Trophoblast cell (in vitro differentiated cells and primary cell): Measurements from ENCODE around the gene ZBTB44.
"Not testable (repeated sequence)": the region's sequence is repeated elsewhere in the genome, so short reads cannot be mapped to it uniquely, and the experiment has no call there.

Experiments
- DNase-seq, 2 donors: peaks; one replicate each; pipeline ENCODE4 v3.0.0-alpha.2; 2016
- H2AFZ ChIP-seq: 2 replicates; pipeline ENCODE4 v1.6.1; 2013; ENCODE audit warnings: low read length, moderate library complexity, mild to moderate bottlenecking; ENCODE audit not compliant: insufficient read depth, poor library complexity
- H2AK5ac ChIP-seq: 2 replicates; pipeline ENCODE4 v1.6.1; 2013; ENCODE audit warnings: mild to moderate bottlenecking, low read length
- H2BK120ac ChIP-seq: 2 replicates; pipeline ENCODE4 v1.6.1; 2013; ENCODE audit warnings: low read length, mild to moderate bottlenecking, moderate library complexity; ENCODE audit not compliant: insufficient read depth, poor library complexity
- H2BK12ac ChIP-seq: 2 replicates; pipeline ENCODE4 v1.6.1; 2013; ENCODE audit warnings: mild to moderate bottlenecking, low read length, moderate library complexity
- H2BK5ac ChIP-seq: 2 replicates; pipeline ENCODE4 v1.6.1; 2013; ENCODE audit warnings: low read length, low read depth, moderate library complexity, mild to moderate bottlenecking; ENCODE audit not compliant: poor library complexity
- H3K14ac ChIP-seq: 2 replicates; pipeline ENCODE4 v1.6.1; 2013; ENCODE audit warnings: mild to moderate bottlenecking, low read length
- H3K18ac ChIP-seq: 2 replicates; pipeline ENCODE4 v1.6.1; 2013; ENCODE audit warnings: mild to moderate bottlenecking, low read length
- H3K23ac ChIP-seq: 2 replicates; pipeline ENCODE4 v1.6.1; 2013; ENCODE audit warnings: low read length
- H3K27ac ChIP-seq: 2 replicates; pipeline ENCODE4 v1.5.1; 2013; ENCODE audit warnings: low read depth, mild to moderate bottlenecking, inconsistent platforms, low read length, moderate library complexity
- H3K27me3 ChIP-seq: 2 replicates; pipeline ENCODE4 v1.6.1; 2013; ENCODE audit warnings: inconsistent platforms, mild to moderate bottlenecking, low read length, moderate library complexity; ENCODE audit not compliant: insufficient read depth
- H3K36me3 ChIP-seq, 2 experiments: 1 replicate in 1 of 2; 2 replicates in 1 of 2; pipeline ENCODE4 v1.6.1; 2013; ENCODE audit warnings: low read length in 2 of 2, mild to moderate bottlenecking in 2 of 2, moderate library complexity in 1 of 2; ENCODE audit not compliant: insufficient read depth in 2 of 2, control insufficient read depth in 1 of 2
- H3K4ac ChIP-seq: 2 replicates; pipeline ENCODE4 v1.6.1; 2013; ENCODE audit warnings: low read depth, mild to moderate bottlenecking, low read length, moderate library complexity
- H3K4me1 ChIP-seq, 2 experiments: 1 replicate in 1 of 2; 2 replicates in 1 of 2; pipeline ENCODE4 v1.6.1; 2013; ENCODE audit warnings: low read length in 2 of 2, mild to moderate bottlenecking in 2 of 2, moderate library complexity in 1 of 2; ENCODE audit not compliant: insufficient read depth in 2 of 2, control insufficient read depth in 1 of 2
- H3K4me2 ChIP-seq: 2 replicates; pipeline ENCODE4 v1.6.1; 2013; ENCODE audit warnings: inconsistent platforms, mild to moderate bottlenecking, low read length, moderate library complexity
- H3K4me3 ChIP-seq: 2 replicates; pipeline ENCODE4 v1.5.1; 2013; ENCODE audit warnings: mild to moderate bottlenecking, low read depth, low read length, inconsistent platforms
- H3K79me1 ChIP-seq: one replicate; pipeline ENCODE4 v1.6.1; 2013; ENCODE audit warnings: low read length
- H3K79me2 ChIP-seq: 2 replicates; pipeline ENCODE4 v1.6.1; 2013; ENCODE audit warnings: low read length, mild to moderate bottlenecking; ENCODE audit not compliant: control insufficient read depth, insufficient read depth, poor library complexity
- H3K9ac ChIP-seq: 2 replicates; pipeline ENCODE4 v1.6.1; 2013; ENCODE audit warnings: mild to moderate bottlenecking, low read length
- H3K9me3 ChIP-seq: 2 replicates; pipeline ENCODE4 v1.6.1; 2013; ENCODE audit warnings: low read depth, mild to moderate bottlenecking, control low read depth, inconsistent platforms, low read length; ENCODE audit not compliant: insufficient read depth
- H4K12ac ChIP-seq: 2 replicates; pipeline ENCODE4 v1.6.1; 2013; ENCODE audit warnings: low read depth, mild to moderate bottlenecking, low read length, moderate library complexity
- H4K8ac ChIP-seq: 2 replicates; pipeline ENCODE4 v1.6.1; 2013; ENCODE audit warnings: low read depth, mild to moderate bottlenecking, low read length, moderate library complexity
- H4K91ac ChIP-seq: one replicate; pipeline ENCODE4 v1.6.1; 2013; ENCODE audit warnings: low read depth, mild to moderate bottlenecking, low read length, moderate library complexity
- WGBS: extraction: QIAGEN DNeasy Blood & Tissue Kit; methylation state at CpG from one replicate; pipeline ENCODE4 v1.1.7; 2013; ENCODE audit warnings: missing lambda C conversion rate; ENCODE audit not compliant: insufficient read length, insufficient coverage; ENCODE audit errors: extremely low coverage; 5-methylcytosine and 5-hydroxymethylcytosine counted together

ZBTB44 gene

GRCh38 chr11:130251763-130252162 is 63.0 kb downstream of the ZBTB44 start:
- not testable (repeated sequence) for H4K91ac ChIP-seq, H3K79me1 ChIP-seq, H3K27ac ChIP-seq, H4K12ac ChIP-seq, DNase-seq, H3K9ac ChIP-seq, H3K4me2 ChIP-seq, H3K79me2 ChIP-seq, H3K4me1 ChIP-seq, H3K36me3 ChIP-seq, H3K23ac ChIP-seq, H2AK5ac ChIP-seq, H3K14ac ChIP-seq, H2BK120ac ChIP-seq, H2AFZ ChIP-seq, H2BK5ac ChIP-seq, H2BK12ac ChIP-seq, H3K18ac ChIP-seq, H3K4ac ChIP-seq, H3K9me3 ChIP-seq, H3K27me3 ChIP-seq, H3K4me3 ChIP-seq, H4K8ac ChIP-seq
- WGBS = no CpG with 5 or more reads among the region's 1 CpG

- not testable (repeated sequence) for H3K4me1 ChIP-seq, H2BK5ac ChIP-seq, H3K9ac ChIP-seq, H3K4me2 ChIP-seq, H2AK5ac ChIP-seq, H2BK120ac ChIP-seq, H3K18ac ChIP-seq, H4K8ac ChIP-seq, DNase-seq, H3K36me3 ChIP-seq, H3K27me3 ChIP-seq, H3K9me3 ChIP-seq, H3K4ac ChIP-seq, H4K91ac ChIP-seq, H3K4me3 ChIP-seq, H3K14ac ChIP-seq, H3K27ac ChIP-seq, H3K79me2 ChIP-seq, H2AFZ ChIP-seq, H2BK12ac ChIP-seq, H3K23ac ChIP-seq, H3K79me1 ChIP-seq, H4K12ac ChIP-seq
- no CpG with 5 or more reads among the region's 5 CpGs for WGBS
These were observed 64.8 kb downstream of the ZBTB44 start for GRCh38 chr11:130249929-130250328.

GRCh38 chr11:130249371-130249770 is 65.3 kb downstream of the ZBTB44 start:
- no peak overlapping the region for H4K8ac ChIP-seq
- H3K9ac ChIP-seq = no peak overlapping the region
- no peaks in the 10 kb centered on the region for H3K27me3 ChIP-seq
- no peaks in the 10 kb centered on the region for H3K79me1 ChIP-seq
- no peak overlapping the region for H2AK5ac ChIP-seq
- no peak overlapping the region for H3K23ac ChIP-seq
- no peak overlapping the region for H3K4me3 ChIP-seq
- peaks cover 0 to 3% of the 10 kb centered on the region in 2 experiments for H3K4me1 ChIP-seq
- no peaks in the 10 kb centered on the region for H3K36me3 ChIP-seq
- H4K91ac ChIP-seq = no peak overlapping the region
- H2BK12ac ChIP-seq = no peak overlapping the region
- no peak overlapping the region for H3K4me2 ChIP-seq
- no CpG with 5 or more reads among the region's 5 CpGs for WGBS
- H3K4ac ChIP-seq = no peak overlapping the region
- H3K14ac ChIP-seq = no peak overlapping the region
- H3K27ac ChIP-seq = no peak overlapping the region
- no peak overlapping the region for H3K18ac ChIP-seq
- no peaks in the 10 kb centered on the region for H3K9me3 ChIP-seq
- DNase-seq = no peak
- H2BK5ac ChIP-seq = no peak overlapping the region
- no peak overlapping the region for H4K12ac ChIP-seq
- no peak overlapping the region for H2AFZ ChIP-seq
- H3K79me2 ChIP-seq = no peaks in the 10 kb centered on the region
- no peak overlapping the region for H2BK120ac ChIP-seq

- H3K4me3 ChIP-seq = no peak overlapping the region
- H3K36me3 ChIP-seq = no peaks in the 10 kb centered on the region
- DNase-seq = no peak
- H2BK12ac ChIP-seq = no peak overlapping the region
- H3K14ac ChIP-seq = no peak overlapping the region
- no peak overlapping the region for H3K23ac ChIP-seq
- H3K27me3 ChIP-seq = no peaks in the 10 kb centered on the region
- H2BK120ac ChIP-seq = no peak overlapping the region
- H2AK5ac ChIP-seq = no peak overlapping the region
- H3K4me2 ChIP-seq = no peak overlapping the region
- no peaks in the 10 kb centered on the region for H3K79me1 ChIP-seq
- H3K9me3 ChIP-seq = no peaks in the 10 kb centered on the region
- no peak overlapping the region for H4K12ac ChIP-seq
- H3K4me1 ChIP-seq = peaks cover 0 to 3% of the 10 kb centered on the region in 2 experiments
- no peak overlapping the region for H3K18ac ChIP-seq
- no CpG with 5 or more reads among the region's 2 CpGs for WGBS
- no peak overlapping the region for H3K4ac ChIP-seq
- no peaks in the 10 kb centered on the region for H3K79me2 ChIP-seq
- no peak overlapping the region for H4K8ac ChIP-seq
- no peak overlapping the region for H2BK5ac ChIP-seq
- no peak overlapping the region for H3K9ac ChIP-seq
- H4K91ac ChIP-seq = no peak overlapping the region
- H3K27ac ChIP-seq = no peak overlapping the region
- no peak overlapping the region for H2AFZ ChIP-seq
These were observed 67.4 kb downstream of the ZBTB44 start for GRCh38 chr11:130247319-130247718.
